HG03196 (cell line): ENCODE data around the gene KLK4.

Experiments used
- ATAC-seq: cut with Tn5 transposase; IDR thresholded peaks from one replicate; pipeline ENCODE4 v1.9.1; 2021; ENCODE audit not compliant: unreplicated experiment

The KLK4 gene

GRCh38 chr19:50882188-50882587 is 29.0 kb downstream of the KLK4 start:
- ATAC-seq, result no peak

- no peak for ATAC-seq
These were observed 31.0 kb downstream of the KLK4 start for GRCh38 chr19:50880241-50880640.

- ATAC-seq, result no peak
These were observed 32.3 kb downstream of the KLK4 start for GRCh38 chr19:50878851-50879250.

GRCh38 chr19:50877338-50877737 is 33.9 kb downstream of the KLK4 start:
- no peak for ATAC-seq

GRCh38 chr19:50876456-50876855 is 34.7 kb downstream of the KLK4 start:
- ATAC-seq, result no peak

- ATAC-seq, result no peak
These were observed 35.3 kb downstream of the KLK4 start for GRCh38 chr19:50875795-50876422.

GRCh38 chr19:50874211-50874610 is 37.0 kb downstream of the KLK4 start:
- ATAC-seq, result no peak

GRCh38 chr19:50873056-50873455 is 38.1 kb downstream of the KLK4 start, which contains the start of gene KLK2:
KLK2 (plus strand) TSS chr19:50873439; CDS start chr19:50873474, 35 bp downstream.
- ATAC-seq, result no peak

- no peak for ATAC-seq
These were observed 40.6 kb downstream of the KLK4 start for GRCh38 chr19:50870417-50871089.

- ATAC-seq, result no peak
These were observed 41.7 kb downstream of the KLK4 start for GRCh38 chr19:50869479-50869878.

- no peak for ATAC-seq
These were observed 49.5 kb downstream of the KLK4 start for GRCh38 chr19:50861496-50862286.

GRCh38 chr19:50861010-50861409 is 50.2 kb downstream of the KLK4 start:
- ATAC-seq, result no peak

- no peak for ATAC-seq
These were observed 51.3 kb downstream of the KLK4 start for GRCh38 chr19:50859849-50860248.

- no peak for ATAC-seq
These were observed 52.3 kb downstream of the KLK4 start for GRCh38 chr19:50858886-50859285.

GRCh38 chr19:50857366-50857765 is 53.8 kb downstream of the KLK4 start:
- ATAC-seq, result no peak
